Testis (tissue), 2 donors: ENCODE results near the gene TYW1B.

Experiments used
- CTCF ChIP-seq, 3 experiments: fragments of 450-650 bp in 2 of 3; fragments of 200-600 bp in 1 of 3; sonication (generic) in 1 of 3; IDR thresholded peaks; one replicate each; pipeline ENCODE4 v1.5.1; 2016 to 2019; ENCODE audit warnings: antibody characterized with exemption in 3 of 3, mild to moderate bottlenecking in 2 of 3, moderate library complexity in 1 of 3
- POLR2A ChIP-seq: fragments of 450-650 bp; IDR thresholded peaks from one replicate; pipeline ENCODE4 v1.6.1; 2017; ENCODE audit warnings: antibody characterized with exemption, mild to moderate bottlenecking, moderate library complexity

- TF ChIP-seq CTCF (IDR thresholded peaks at IDR 0.05): no peak
- no peak for TF ChIP-seq POLR2A
Measured at GRCh38 chr7:72538147-72538546, 289.9 kb downstream of the TYW1B start.
